ENCODE data around the gene CDH23.

The CDH23 gene

GRCh38 chr10:71833451-71834342, 437.0 kb downstream of the CDH23 start:
- no peak for FAIRE-seq
- no peak for DNase-seq (ENCODE audit: insufficient read length, low spot score)

DNA sequence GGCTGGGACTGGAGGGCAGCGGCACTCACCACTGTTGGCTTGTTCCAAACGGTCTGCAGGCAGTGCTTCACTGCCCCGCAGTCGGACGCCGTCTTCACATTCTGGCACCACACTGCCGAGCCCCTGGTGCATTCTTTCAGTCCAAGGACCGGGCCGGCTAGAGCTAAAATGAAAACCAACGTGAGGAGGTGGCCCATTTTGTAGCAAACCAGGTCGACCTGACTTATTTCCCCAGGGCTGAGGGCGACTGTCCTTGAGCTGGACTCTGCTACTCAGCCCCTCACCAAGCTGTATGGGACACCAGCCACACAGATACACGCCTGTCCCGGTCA, 437.6 kb downstream of the CDH23 start:
- DNase-seq (ENCODE audit: insufficient read length, low spot score) (no peak), FAIRE-seq (no peak)

GRCh38 chr10:71835671-71836595, 439.2 kb downstream of the CDH23 start:
- FAIRE-seq (no peak), DNase-seq (ENCODE audit: insufficient read length, low spot score) (no peak)

- no peak for DNase-seq (ENCODE audit: insufficient read length, low spot score)
- FAIRE-seq, result no peak
Observed at GRCh38 chr10:71836596-71836974, 439.9 kb downstream of the CDH23 start.

- DNase-seq (ENCODE audit: insufficient read length, low spot score) (peak; percentile 35), FAIRE-seq (peak; percentile 69)
Observed at GRCh38 chr10:71837098-71837827, 440.5 kb downstream of the CDH23 start.

GRCh38 chr10:71838264-71839211, 441.8 kb downstream of the CDH23 start:
- no peak for DNase-seq (ENCODE audit: insufficient read length, low spot score)
- no peak for FAIRE-seq

GRCh38 chr10:71840177-71840957, 443.6 kb downstream of the CDH23 start:
- peak; percentile 48 for FAIRE-seq
- DNase-seq (ENCODE audit: insufficient read length, low spot score), result peak; percentile 92

DNA sequence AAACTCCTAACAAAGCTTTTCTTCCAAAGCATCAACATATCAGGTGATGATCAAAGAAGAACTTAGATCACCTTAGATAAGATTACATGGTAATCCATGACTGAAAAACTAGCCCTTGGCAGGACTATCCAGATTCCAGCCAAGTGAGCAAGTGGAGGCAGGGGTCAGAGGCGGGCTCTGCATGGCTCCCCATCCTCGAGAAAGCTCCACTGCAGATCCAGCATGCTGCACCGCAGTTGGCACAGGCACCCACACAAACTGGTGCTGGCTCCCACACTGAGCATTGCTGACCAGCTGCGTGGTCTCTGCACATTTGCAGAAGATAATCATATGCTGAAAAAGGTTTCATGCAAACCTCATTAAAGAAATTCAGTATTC, 444.2 kb downstream of the CDH23 start:
- FAIRE-seq (no peak), DNase-seq (ENCODE audit: insufficient read length, low spot score) (no peak)

DNA sequence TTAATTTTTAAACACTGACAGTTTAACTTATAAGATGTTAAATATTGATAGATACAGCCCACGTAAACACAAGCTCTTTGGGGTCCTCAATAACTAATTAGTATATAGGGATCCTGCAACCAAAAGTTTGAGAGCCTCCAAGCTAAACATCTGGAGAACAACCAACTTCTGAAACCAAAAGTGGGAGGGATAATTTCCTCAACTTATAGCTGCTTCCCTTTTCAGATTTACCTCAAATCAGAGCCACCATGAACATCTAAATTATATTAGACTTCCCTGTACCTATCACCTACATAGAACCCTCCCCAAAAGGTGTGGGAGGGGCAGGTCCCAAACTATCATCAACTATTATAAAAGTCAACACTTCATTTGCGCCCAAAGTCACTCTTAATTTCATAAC, 445.7 kb downstream of the CDH23 start:
- DNase-seq (ENCODE audit: insufficient read length, low spot score) (no peak), FAIRE-seq (no peak)

DNA sequence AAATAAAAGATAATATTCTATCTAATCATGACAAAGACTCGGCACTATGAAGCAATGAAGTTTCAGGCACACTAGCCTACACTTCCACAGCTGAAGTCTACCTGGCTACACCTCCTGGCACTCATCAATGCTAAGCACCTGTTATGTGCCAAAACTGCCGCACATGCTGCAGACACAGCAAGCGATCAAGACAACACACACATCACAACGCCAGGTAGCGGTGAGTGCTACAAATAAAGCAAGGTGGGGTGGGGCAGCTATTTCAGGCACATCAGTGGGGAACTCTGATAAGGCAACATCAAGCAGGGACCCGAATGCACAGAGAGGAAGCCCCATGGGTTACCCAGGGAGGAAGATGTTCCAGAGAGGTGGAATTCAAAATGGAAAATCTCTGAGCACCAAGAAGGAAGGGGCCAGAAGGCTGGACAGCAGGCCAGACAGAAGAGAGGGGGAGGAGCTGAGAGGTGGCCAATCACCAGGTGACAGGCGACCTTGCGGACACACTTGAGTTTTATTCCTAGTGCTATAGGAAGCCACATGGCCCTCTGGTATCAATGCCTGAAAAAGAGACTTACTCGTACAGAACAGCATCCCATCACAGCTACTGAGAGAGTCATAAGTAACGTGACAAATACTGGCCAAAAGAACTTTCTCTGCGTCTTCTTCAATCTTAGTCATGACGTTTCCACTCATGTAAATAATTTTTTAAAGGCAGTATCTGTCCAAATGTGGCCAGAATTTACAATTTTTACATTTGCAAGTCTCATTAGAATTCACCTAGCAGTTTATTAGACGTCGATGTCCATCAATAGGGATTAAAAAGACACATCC, 446.4 kb downstream of the CDH23 start:
- DNase-seq (ENCODE audit: insufficient read length, low spot score) (no peak), FAIRE-seq (no peak)

- FAIRE-seq (no peak), DNase-seq (ENCODE audit: insufficient read length, low spot score) (no peak)
Observed at GRCh38 chr10:71844084-71844483, 447.4 kb downstream of the CDH23 start.

DNA sequence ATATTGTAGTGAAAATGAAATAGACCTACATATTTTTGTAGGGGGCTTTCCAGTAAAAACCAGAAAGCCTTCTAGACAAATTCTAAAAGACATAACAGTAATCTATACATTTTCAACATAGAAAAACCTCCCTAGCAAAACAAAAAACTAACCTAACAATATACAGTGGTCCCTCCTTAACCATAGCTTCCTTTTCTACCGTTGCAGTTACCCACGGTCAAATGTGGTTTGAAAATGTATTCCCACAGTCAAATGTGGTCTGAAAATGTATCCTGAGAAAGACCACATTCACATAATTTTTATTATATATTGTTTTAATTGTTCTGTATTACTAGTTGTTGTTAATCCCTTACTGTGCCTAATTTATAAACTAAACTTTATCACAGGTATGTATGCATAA, 448.0 kb downstream of the CDH23 start:
- DNase-seq (ENCODE audit: insufficient read length, low spot score) (no peak), FAIRE-seq (no peak)

GRCh38 chr10:71845410-71846405, 449.0 kb downstream of the CDH23 start:
- FAIRE-seq, result no peak
- DNase-seq (ENCODE audit: insufficient read length, low spot score), result no peak

DNA sequence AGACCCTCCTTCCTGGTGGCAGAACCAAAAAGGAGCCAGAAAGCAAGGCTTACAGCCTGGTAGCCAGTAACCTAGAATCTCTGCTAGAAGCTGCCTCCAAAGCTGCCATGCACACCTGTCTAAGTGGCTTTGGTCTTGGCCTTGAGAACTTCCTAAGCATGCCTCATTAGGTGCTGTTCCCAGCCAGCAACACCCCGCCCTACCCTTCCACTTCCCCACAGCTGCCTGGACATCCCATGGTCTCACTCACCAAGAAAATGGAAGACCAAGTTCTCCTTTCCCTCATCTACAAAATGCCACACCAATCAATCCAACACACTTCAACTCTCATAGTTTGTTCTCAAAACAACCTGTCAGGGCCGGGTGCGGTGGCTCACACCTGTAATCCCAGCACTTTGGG, 450.1 kb downstream of the CDH23 start:
- no peak for FAIRE-seq
- DNase-seq (ENCODE audit: insufficient read length, low spot score), result no peak

DNA sequence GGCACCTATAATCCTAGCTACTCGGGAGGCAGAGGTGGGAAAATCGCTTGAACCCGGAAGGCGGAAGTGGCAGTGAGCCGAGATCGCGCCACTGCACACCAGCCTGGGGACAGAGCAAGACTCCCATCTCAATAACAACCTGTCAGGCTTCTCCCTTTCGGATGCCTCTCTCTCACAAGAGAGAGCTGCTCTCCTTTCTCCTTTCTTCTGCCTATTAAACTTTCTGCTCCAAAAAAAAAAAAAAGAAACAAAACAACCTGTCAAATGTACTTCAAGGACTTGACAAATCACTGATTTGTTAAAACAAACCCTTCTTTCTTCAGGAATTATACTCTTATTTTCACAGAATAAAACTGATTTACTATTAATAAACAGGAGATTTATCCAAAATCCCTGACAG, 450.7 kb downstream of the CDH23 start:
- DNase-seq (ENCODE audit: insufficient read length, low spot score), result no peak
- FAIRE-seq, result no peak

DNA sequence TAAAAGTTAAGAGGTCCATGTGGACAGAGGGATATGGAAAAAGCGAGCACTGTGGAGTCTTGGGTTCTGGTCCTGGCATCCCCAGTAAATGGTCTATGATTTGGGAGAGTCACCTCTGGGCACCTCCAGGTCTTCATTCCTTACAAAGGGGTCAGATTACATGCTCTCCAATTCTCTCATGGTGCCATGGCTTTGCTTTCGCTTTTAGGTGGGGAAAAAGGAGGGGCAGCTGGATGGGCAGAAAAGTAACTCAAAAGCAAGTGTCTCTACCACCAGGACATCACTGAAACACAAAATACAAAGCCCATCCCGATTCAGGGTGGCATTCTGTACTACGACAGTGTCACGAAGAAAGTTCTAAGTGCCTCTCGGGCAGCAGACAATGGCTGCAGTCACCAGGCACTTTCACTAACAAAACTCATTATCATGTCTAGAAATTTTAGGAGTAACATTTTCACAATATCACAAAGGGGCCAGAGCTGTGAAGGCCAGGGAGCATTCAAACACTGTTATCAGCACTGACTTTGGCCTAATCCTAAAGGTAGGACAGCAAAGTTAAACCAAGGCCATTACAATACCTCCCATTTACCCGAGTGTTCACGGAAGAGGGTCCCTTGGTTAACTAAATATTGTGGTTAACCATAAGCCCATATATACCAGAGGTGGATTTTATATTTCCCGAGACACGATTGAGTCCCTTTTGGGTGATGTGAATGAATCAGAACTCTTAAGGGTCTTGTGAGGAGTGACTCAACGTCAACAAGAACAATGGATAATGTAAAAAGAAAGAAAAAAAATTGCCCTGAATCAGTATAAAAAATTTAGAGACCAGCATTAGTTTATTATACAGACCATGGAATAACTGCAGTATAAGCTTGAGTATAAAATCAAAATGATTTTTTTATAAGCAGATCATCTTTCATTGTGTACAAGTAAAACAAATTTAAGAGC, 451.9 kb downstream of the CDH23 start:
- DNase-seq (ENCODE audit: insufficient read length, low spot score) (no peak), FAIRE-seq (no peak)
